GM10248 (cell line): ENCODE results near the gene EN2.

Experiments used
- CTCF ChIA-PET: fragments of 300-600 bp; sonication (Branson Sonifier 250); formaldehyde crosslinking; extraction: SDS; loops from one replicate; lab custom pipeline; 2021; ENCODE audit warnings: antibody characterized with exemption; lab: Yijun Ruan, JAX
- POLR2A ChIA-PET: fragments of 350-650 bp; sonication (Branson Sonifier 250); formaldehyde crosslinking; extraction: SDS; loops from one replicate; lab custom pipeline; 2020; ENCODE audit warnings: antibody characterized with exemption; lab: Yijun Ruan, JAX
- DNase-seq: peaks from one replicate; pipeline ENCODE4 v3.0.0; 2012; ENCODE audit errors: extremely low spot score
- CTCF ChIP-seq: IDR thresholded peaks from 2 replicates; pipeline ENCODE4 v1.5.1; 2012; ENCODE audit warnings: mild to moderate bottlenecking, low read depth; ENCODE audit errors: extremely low read depth, missing control alignments, control extremely low read depth

EN2 gene

DNA sequence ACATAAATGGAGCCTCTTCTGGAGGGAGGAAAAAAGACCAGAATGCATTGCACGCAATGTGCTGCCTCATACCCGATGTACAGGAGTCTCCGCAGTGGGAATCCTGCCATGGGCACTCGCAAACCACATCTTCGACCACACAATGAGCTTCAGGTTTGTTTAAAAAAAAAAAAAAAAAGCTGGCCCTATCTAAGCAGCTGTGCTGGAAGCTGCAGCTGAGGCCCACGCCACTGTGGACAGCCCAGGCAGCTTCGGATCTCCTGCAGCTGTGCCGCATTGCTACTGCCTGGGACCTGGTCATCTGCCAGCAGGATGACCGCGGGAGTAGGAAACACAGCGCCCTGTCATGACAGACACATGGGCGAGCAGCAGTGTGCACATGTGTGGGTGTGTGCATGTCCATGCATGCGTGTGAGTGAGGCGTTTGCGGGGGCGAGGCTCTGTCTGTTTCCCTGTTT lies 26.0 kb downstream of the EN2 start:
- peak; percentile 3 for DNase-seq
- POLR2A ChIA-PET, result no interaction called here
- CTCF ChIA-PET, result no interaction called here
- no peak for TF ChIP-seq CTCF

- TF ChIP-seq CTCF, result no peak
- POLR2A ChIA-PET, result no interaction called here
- CTCF ChIA-PET, result no interaction called here
- peak; percentile 6 for DNase-seq
Observed at GRCh38 chr7:155484483-155485399, 26.8 kb downstream of the EN2 start.

GRCh38 chr7:155486783-155487508 lies 29.0 kb downstream of the EN2 start:
- peak; percentile 6 for DNase-seq
- CTCF ChIA-PET, result no interaction called here
- POLR2A ChIA-PET, result interaction anchor here (0.6 kb wide), 1 partner anchor 9 kb away, joined by 5 read pairs; no protein-coding TSS in a partner anchor
- TF ChIP-seq CTCF, result no peak

- DNase-seq, result peak; percentile 8
- ChIA-PET CTCF (no interaction called here), POLR2A (no interaction called here)
- TF ChIP-seq CTCF, result no peak
Observed at GRCh38 chr7:155487509-155488482, 29.9 kb downstream of the EN2 start.

DNA sequence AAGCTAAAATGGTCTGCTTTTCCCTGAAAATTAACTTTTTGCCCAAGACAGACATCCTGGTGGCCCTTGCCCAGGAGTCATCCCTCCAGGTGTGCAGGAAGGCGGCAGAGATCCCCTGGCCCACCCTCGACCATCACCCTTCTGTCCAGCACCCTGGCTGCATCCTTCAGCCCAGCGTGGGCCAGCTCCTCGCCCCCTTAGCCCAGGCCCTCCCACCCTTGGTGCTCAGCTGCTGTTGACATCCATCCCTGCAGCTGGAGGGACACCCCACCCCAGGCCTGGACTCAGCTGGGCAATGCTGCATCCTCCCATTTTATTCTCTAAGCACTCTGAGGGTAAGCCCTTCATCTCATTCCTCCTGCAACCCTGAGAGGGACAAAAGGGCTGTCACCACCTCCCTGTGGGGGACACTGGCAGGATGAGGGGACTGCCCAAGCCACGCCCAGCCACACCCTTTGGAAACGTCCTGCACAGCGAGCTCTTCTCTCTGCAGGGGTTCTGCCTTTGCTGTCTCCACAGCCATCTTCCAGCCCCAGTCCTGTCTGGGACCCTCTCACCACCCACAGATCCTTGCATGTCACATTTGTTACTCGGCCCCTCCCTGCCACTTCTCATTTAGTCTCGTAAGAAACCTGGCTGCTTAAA lies 30.7 kb downstream of the EN2 start:
- TF ChIP-seq CTCF, result no peak
- POLR2A ChIA-PET, result no interaction called here
- peak; percentile 13 for DNase-seq
- CTCF ChIA-PET, result interaction anchor here (1.4 kb wide), 1 partner anchor 18 kb away, joined by 4 read pairs; no protein-coding TSS in a partner anchor
